GM19395 (cell line): ENCODE measurements around the gene PDILT.
"Not testable (repeated sequence)": the region's sequence is repeated elsewhere in the genome, so short reads cannot be mapped to it uniquely, and the experiment has no call there.

Experiments
- ATAC-seq: cut with Tn5 transposase; IDR thresholded peaks from one replicate; pipeline ENCODE4 v1.9.1; 2021; ENCODE audit warnings: mild to moderate bottlenecking, moderate library complexity; ENCODE audit not compliant: unreplicated experiment

Gene PDILT, protein sequence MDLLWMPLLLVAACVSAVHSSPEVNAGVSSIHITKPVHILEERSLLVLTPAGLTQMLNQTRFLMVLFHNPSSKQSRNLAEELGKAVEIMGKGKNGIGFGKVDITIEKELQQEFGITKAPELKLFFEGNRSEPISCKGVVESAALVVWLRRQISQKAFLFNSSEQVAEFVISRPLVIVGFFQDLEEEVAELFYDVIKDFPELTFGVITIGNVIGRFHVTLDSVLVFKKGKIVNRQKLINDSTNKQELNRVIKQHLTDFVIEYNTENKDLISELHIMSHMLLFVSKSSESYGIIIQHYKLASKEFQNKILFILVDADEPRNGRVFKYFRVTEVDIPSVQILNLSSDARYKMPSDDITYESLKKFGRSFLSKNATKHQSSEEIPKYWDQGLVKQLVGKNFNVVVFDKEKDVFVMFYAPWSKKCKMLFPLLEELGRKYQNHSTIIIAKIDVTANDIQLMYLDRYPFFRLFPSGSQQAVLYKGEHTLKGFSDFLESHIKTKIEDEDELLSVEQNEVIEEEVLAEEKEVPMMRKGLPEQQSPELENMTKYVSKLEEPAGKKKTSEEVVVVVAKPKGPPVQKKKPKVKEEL

DNA sequence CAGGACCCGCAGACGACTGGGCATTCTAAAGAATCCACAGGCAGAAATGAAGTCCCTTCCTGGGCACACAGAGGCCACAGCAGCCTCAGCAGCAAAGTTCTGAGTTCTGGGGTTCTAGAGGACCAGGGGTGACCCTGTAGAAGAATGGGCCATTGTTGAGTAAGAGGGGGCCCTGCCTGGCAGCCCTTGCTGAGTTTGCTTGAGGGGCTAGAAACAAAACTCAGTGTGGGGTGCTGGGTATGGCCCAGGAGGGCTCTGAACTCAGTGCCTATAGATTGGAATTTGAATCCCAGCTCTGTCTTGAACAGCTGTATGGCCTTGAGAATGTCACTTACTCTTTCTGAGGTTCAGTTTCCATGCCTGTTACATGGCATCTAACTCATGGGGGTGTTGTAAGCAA, at the start of gene PDILT:
Gene PDILT (minus strand): TSS at position 101 of the 400 bp plus-strand sequence. CDS start 5,437 bp downstream, outside the sequence.
- no peak for ATAC-seq

DNA sequence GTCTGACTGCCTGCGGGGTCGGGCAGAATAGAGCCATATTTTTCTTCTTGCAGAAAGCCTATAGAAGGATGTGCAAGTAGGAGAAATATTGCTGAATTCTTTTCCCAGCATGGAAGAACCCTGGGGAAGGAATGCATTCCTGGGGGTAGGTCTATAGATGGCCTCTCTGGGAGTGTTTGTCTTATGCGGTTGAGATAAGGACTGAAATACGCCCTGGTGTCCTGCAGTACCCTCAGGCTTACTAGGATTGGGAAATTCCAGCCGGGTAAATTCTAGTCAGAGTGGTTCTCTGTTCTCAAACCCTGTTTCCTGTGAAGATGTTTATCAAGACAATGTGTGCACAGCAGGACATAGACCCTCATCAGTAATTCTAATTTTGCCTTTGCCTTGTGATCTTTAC, 49.1 kb upstream of the PDILT start:
- not testable (repeated sequence) for ATAC-seq

DNA sequence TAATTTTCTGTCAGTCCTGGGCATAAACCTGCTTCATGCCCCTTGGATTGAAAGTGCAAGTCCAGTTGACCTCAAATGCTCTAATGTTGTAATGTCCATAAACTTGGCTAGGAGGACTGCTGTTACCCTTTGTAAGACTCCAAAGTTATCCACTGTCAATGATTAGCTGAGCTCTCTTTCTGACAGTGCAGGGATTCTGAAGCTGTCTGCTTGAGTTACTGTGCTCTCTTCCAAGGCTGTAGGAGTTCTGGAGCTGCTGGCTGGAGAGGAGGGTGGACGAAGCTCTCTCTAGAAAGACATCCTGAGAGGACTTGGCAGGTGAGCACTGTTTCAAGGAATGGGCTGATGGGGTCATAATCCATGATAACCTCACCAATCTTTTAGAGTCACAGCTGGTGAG, 46.8 kb upstream of the PDILT start, which contains the start of gene ACSM2A:
Gene ACSM2A (plus strand): TSS at position 158 of the 400 bp plus-strand sequence. CDS start 8,594 bp downstream, outside the sequence.
- ATAC-seq = not testable (repeated sequence)

DNA sequence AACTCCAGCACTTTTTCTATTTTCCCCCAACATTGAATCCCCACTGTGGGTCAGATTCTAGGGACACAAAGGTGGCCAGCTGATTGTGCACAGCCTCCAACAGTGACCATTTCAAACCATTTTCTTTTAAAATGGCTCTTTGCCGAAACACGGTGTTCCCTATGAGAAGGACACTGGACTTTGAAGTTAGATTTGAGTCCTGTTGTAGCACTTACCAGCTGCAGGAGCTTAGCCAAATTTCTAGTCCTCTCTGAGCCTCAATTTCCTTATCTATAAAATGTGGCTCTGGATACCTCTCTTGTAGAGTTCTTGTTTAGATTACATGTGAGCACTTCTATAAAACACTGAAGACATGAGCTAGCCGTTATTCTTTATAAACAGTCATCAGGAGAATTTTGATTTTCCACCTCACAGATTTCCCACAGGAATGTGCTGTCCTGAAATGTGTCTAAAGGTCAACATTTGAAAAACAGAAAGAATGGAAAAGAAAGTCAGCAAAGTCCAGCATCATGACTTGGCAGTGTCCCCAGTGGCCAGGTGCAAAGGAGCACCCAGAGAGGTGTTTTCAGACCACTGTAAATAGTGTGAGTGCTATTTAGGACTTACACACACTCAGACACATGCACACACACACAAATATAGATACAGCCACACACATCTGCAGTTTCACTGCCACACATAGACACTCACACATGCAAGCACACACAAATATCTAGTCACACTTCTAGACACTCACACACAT, 42.3 kb upstream of the PDILT start:
- ATAC-seq = not testable (repeated sequence)

DNA sequence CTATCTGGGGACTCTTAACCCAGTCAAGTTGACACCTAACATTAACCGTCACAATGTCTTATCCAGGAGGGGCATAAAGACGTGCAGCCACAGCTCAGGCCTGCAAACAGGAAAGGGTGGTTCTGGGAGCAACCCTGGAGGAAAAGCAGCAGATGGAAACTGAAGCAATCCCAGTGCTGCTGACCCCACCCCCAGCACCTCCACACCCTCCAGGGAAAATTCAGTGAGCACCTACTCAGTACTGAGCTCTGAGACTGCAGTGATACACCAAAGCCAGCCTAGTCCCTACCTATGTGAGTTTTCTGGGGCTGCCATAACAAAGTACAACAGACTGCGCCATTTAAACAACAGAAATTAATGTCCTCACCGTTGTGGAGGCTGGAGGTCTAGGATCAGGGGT, 37.3 kb upstream of the PDILT start:
- ATAC-seq = not testable (repeated sequence)

DNA sequence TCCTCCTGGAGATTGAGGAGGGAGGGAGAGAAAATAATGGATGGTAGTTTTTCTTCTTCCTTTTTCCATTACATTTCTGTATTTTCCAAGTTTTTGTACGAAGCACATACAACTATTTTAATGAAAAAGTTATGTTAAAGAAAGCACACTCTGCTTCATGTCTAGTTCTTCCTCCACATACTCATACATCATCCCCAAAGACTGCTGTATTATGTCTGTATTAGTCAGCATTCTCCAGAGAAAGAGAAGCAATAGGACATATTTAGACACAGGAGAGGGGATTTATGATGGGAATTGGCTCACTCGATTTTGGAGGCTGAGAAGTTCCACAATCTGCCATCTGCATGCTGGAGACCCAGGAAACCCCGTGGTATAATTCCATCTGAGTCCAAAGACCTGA, 36.7 kb upstream of the PDILT start:
- no peak for ATAC-seq

DNA sequence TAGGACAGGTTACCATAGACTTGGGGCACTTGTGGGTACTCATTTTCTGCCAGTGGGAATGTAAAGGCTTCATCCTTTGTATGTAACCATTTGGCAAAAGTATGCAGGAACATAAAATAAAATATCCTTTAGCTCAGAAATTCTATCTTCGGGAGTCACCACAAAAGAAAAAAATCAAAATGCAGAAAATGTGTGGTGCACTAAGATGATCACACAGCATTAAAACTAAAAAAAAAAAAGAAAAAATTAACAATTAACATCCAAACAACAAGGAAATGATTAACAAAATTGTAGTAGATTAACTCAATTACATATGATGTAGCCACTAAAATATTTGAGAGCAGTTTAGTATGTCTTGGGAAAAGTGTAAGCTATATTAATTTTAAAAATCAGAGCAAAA, 36.2 kb upstream of the PDILT start:
- not testable (repeated sequence) for ATAC-seq

DNA sequence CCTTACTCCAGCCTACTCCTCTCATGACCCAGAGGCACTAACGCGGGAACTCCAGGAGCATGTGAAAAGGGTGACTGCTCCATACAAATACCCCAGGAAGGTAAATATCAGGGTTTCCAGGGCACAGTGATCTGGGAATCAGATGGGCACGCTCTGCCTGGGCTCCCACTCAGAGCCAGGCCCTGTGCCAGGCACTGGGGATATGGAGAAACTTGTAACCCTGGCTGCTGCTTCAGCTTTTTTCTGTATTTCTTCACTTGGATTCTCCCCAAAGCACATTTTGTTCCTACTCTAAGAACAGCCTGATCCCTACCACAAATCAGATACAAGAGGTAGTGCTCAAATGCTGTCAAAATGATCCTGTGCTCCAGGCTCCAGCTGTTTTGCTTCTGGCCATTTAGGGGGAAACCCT, 35.3 kb upstream of the PDILT start:
- not testable (repeated sequence) for ATAC-seq

DNA sequence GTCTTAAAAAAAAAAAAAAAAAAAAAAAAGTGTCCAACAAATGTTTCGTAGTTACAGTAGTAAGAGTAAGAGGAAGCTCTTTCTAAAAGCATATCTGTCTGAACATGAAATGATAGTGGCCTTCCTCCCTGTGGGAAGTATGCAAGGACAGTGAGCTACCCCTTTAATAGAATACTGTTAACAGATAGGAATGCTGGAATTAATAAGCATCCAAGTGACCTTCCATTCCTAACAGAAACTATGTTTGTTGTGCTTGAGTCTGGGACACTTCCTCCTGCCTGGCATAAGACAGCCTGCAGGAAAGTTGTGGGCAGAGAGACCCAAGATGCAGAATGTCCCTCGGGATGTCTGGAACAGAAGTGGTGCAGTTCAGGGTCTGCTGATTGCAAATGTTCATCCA, 34.4 kb upstream of the PDILT start:
- ATAC-seq = not testable (repeated sequence)

DNA sequence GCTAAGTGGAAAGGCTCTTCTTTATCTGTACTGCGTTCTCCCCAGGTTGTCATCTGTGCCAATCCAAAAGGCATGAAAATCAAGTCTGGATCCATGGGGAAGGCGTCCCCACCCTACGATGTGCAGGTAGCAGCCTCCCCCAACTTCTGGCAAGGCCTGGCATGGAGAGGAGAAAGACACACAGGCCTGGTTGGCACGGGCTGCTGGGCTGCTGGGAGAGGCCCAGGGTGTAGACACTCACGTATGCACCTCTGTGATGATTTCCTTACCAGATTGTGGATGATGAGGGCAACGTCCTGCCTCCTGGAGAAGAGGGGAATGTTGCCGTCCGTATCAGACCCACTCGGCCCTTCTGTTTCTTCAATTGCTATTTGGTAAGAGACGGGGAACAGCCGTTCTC, 26.4 kb upstream of the PDILT start:
- no peak for ATAC-seq

DNA sequence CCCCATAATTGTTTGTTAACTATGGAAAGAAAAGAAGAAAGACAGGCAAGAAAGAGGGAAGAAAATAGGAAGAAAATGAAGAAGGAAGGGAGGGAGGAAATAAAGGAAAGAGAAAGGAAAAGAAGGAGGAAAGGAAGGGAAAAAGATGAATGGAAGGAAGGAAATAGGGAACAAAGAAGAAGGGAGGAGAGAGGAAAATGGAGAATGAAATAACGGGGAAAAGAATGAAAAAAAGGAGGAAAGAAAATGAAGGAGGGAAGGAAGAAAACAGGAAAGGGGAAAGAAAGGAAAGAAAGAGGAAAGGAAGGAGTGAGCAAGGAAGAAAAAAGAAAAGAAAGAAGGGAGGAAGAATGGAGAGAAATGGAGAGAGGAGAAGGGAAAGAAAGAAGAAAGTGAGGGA, 25.9 kb upstream of the PDILT start:
- not testable (repeated sequence) for ATAC-seq

DNA sequence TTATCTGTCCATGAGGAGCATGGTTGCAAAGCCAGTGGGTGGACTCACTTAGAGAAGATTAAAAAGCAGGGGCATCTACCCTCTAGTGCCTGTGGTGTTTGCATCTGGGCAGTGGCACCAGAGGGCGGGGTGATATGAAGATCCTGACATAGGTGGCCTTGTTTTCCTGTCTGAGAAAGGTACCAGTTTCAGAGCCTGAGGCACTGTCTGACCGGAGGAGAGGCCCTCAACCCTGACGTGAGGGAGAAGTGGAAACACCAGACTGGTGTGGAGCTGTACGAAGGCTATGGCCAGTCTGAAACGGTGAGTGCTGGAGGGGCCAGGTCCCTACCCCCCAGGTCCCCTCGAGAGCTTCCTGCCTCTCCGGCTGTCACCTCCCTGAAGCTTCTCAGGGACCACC, 25.0 kb upstream of the PDILT start:
- not testable (repeated sequence) for ATAC-seq

DNA sequence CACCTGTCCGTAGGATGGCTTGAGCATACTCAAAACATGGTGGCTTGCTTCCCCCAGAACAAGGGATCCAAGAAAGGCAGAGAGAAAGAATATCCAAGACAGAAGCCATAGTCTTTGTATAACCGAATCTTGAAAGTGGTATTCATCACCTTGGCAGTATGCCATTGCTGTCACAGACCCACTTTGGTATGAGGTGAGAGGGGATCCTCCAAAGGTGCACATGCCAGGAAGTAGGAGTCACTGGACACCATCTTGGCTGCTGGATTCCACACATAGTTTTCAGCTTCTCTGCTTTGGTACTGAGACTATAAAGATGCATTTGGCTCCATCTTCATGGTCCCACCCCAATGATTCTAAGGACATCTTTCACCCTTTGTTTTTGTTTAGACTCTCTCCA, 22.9 kb upstream of the PDILT start:
- not testable (repeated sequence) for ATAC-seq

DNA sequence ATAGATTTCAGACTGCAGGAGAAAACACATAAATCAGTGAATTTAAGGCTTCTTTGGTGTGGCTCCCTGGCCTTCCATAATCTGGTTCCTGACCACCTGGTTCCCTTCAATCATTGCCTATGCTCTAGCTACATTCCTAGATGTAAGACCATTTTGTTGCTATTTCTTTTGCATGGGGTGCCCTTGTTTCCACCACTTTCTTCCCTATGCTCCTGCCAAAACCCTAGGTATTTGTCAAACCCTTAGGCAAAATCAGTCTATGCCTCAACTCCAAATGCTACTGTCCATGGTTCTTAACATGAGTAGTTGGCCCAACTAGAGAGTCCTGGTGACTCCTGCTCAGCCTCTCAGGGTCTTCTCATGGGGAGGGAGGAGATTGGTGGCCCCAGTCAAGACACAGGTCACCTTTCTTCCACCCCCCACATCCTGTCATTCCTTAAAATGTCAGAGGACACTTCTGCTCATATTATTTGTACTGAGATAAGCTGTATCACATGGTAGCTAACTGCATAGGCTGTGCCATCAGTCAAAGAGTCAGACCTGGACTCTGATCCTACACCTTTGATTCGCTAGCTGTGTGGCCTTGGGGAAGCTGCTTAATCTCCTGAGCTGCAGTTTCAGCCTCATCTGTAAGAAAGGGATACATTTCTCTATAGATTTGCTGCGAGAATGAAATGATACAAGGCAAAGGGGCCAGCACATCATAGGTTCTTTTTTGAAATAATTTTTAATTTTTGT, 19.8 kb upstream of the PDILT start:
- ATAC-seq = no peak

DNA sequence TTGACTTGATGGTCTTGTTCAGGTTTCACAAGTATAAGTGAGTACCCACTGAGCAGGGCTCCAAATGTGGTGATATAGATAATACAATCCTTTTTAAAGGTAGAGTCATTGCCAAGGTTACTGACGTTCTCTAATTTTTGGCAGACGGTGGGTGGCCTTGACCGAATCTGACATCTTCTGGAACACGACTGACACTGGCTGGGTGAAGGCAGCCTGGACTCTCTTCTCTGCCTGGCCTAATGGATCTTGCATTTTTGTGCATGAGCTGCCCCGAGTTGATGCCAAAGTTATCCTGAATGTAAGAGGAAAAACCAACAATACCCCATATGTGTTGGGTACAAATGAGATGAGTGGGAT, 19.2 kb upstream of the PDILT start:
- not testable (repeated sequence) for ATAC-seq

DNA sequence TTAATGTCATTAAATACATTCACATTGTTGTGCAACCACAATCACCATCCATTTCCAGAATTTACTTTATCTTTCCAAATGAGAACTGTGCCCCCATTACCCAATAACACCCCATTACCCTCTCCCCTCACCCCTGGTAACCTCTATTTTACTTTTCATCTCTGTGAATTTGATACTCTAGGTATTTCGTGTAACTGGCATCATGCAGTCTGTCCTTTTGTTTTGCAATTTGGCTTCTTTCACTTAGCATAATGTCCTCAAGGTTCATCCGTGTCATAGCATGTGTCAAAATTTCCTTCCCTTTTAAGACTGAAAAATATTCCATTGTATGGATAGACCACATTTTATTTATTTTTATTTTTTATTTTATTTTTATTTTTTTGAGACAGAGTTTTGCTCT, 17.2 kb upstream of the PDILT start:
- ATAC-seq = not testable (repeated sequence)

DNA sequence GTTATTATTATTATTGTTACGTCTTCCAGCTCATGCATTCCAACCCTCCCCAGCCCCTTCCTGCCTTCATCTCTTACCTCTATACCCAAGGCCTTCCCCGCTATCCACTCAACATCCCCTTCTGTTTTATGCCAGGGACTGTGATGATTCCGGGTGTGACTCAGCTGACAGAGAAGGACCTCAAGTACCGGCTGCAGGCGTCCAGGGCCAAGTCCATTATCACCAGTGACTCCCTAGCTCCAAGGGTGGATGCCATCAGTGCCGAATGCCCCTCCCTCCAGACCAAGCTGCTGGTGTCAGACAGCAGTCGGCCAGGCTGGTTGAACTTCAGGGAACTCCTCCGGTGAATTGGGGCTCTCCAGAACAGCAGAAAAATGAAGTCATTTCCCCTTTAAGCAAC, 14.6 kb upstream of the PDILT start:
- ATAC-seq = not testable (repeated sequence)

DNA sequence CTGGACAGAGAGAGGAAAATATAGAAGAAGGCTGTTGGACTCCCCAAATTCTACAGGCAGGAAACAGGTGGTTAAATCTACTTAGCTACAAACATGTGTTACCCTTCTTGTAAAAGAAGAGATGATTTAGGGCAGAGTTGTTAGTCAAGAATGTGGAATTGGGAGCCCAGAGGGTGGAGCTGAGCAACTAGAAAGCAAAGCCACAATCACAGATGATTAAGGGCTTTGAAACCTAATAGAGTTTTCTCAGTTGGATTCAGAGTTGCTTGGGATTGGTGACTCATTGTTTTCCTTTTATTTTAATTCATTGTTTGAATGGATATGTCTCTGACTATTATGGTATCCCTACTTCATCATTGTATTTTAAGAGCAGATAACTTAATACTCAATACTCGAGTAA, 11.0 kb upstream of the PDILT start:
- ATAC-seq = no peak

DNA sequence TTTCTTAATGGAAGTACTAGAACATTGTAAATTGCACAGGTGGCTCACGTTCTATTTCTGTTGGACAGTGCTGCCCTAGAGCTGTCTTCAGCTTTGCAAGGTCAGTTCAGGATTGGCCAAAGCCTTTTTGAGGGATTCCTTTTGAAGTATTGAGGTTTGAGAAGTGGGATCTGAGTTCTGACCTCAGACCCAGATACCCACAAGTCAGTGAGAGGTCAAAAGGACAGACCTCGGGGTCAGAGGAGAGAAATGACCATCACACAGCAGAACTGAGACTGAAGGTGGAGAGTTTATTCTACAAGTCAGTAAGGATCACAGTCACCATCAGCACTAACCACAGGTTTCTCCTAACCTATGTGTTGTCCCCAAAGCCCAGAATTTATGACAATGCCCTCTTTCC, 6.5 kb upstream of the PDILT start:
- no peak for ATAC-seq

DNA sequence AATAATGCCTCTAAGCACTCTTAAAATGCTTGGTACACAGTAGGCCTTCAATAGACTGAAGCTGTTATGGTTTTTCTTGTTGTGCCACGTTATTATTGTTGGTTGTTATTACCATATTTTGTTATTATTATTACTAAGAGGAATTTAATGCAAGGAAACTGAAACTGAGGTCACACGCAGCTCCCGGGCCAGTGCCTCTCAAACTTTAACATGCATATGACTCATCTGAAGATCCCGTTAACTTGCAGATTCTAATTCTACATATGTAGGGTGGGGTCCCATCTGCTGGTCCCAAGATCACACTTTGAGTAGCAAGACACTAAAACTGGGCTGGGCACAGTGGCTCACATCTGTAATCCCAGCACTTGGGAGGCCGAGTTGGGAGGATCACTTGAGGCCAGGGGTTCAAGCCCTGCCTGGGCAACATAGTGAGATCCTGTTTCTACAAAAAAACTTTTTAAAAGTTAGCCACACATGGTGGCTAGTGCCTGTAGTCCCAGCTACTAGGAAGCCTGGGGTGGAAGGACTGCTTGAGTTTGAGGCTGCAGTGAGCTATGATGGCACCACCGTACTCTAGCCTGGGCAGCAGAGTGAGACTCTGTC, 5.7 kb upstream of the PDILT start:
- ATAC-seq = peak; percentile 89
